Ecto neural progenitor cell (in vitro differentiated cells): ENCODE data around the gene BRAT1.

ENCODE experiments used
- DNase-seq: peaks from one replicate; pipeline ENCODE4 v3.0.0-alpha.2; 2018; ENCODE audit warnings: low spot score

Gene BRAT1

GRCh38 chr7:2523461-2523936 is 31.8 kb downstream of the BRAT1 start:
- DNase-seq: no peak

GRCh38 chr7:2522780-2523433 is 32.4 kb downstream of the BRAT1 start:
- no peak for DNase-seq

GRCh38 chr7:2521952-2522591 is 33.3 kb downstream of the BRAT1 start:
- no peak for DNase-seq

GRCh38 chr7:2521341-2521745 is 34.0 kb downstream of the BRAT1 start:
- DNase-seq: no peak

GRCh38 chr7:2520761-2521290 is 34.5 kb downstream of the BRAT1 start:
- DNase-seq: no peak

- DNase-seq: peak; percentile 72
These were observed 35.1 kb downstream of the BRAT1 start for GRCh38 chr7:2520131-2520760.

- DNase-seq: peak; percentile 93
These were observed 36.0 kb downstream of the BRAT1 start, which contains the start of gene LFNG for GRCh38 chr7:2519119-2519930. Gene LFNG, plus strand, starts transcription at chr7:2519774. Its CDS starts 88 bp downstream, at chr7:2519862.

GRCh38 chr7:2518737-2519118 is 36.6 kb downstream of the BRAT1 start:
- DNase-seq: peak; percentile 69

- no peak for DNase-seq
These were observed 37.4 kb downstream of the BRAT1 start for GRCh38 chr7:2517678-2518507.

- no peak for DNase-seq
These were observed 38.3 kb downstream of the BRAT1 start for GRCh38 chr7:2517026-2517425.

GRCh38 chr7:2516194-2516555 is 39.1 kb downstream of the BRAT1 start:
- DNase-seq: no peak

- DNase-seq: no peak
These were observed 39.7 kb downstream of the BRAT1 start for GRCh38 chr7:2515424-2516193.

GRCh38 chr7:2514473-2515423 is 40.6 kb downstream of the BRAT1 start:
- no peak for DNase-seq

GRCh38 chr7:2513702-2514101 is 41.6 kb downstream of the BRAT1 start:
- no peak for DNase-seq

GRCh38 chr7:2512713-2513112 is 42.6 kb downstream of the BRAT1 start:
- DNase-seq: no peak

- DNase-seq: no peak
These were observed 43.1 kb downstream of the BRAT1 start for GRCh38 chr7:2512179-2512661.

GRCh38 chr7:2511769-2512168 is 43.6 kb downstream of the BRAT1 start:
- DNase-seq: no peak

- no peak for DNase-seq
These were observed 44.2 kb downstream of the BRAT1 start for GRCh38 chr7:2510909-2511768.
